Measurements from ENCODE around the gene RNF38. TPM values are rescaled to one million over a fixed set of nuclear protein-coding genes. Genes with fewer than 3 reads are reported as not detected.
"Not testable (repeated sequence)": the region's sequence is repeated elsewhere in the genome, so short reads cannot be mapped to it uniquely, and the experiment has no call there.

RNF38 gene
- 15.0 TPM for polyA plus RNA-seq (2013, experiment 1 of 2)
- 14.1 TPM for polyA plus RNA-seq (2013, experiment 2 of 2)

GRCh38 chr9:36399980-36400331 is at the start of gene RNF38:
RNF38 (minus strand) TSS chr9:36400269; CDS start chr9:36400108, 161 bp downstream.
- H3K4me1 ChIP-seq (ENCODE audit: control insufficient read depth, insufficient read depth, low read depth, low read length), result peaks cover 2% of the 10 kb centered on the region
- peak within 1 kb of the TSS; percentile 94 for H3K27ac ChIP-seq (ENCODE audit: low read length, poor library complexity, severe bottlenecking)
- peak within 1 kb of the TSS; percentile 90 for H3K9ac ChIP-seq (ENCODE audit: low read length)
- H3K9me3 ChIP-seq (ENCODE audit: control insufficient read depth, low read length), result no peaks in the 10 kb centered on the region
- peak within 1 kb of the TSS; percentile 98 for H4K8ac ChIP-seq (ENCODE audit: low read length)
- no peak for DNase-seq
- peak within 1 kb of the TSS; percentile 68 for H2BK15ac ChIP-seq (ENCODE audit: low read depth, poor library complexity, severe bottlenecking)
- WGBS, result 0% methylated on average over 12 of the region's 12 CpGs
- peak within 1 kb of the TSS; percentile 84 to 85 for H3K4ac ChIP-seq (ENCODE audit: low read depth in 1 of 2, low read length in 2 of 2)
- peak within 1 kb of the TSS in 1 of 2 experiments; percentile 56 for H3K23ac ChIP-seq (ENCODE audit: low read length in 2 of 2)
- peak within 1 kb of the TSS; percentile 90 for H2BK5ac ChIP-seq (ENCODE audit: low read depth, low read length, poor library complexity, severe bottlenecking)
- peaks cover 3 to 4% of the 10 kb centered on the region in 2 experiments for H3K36me3 ChIP-seq (ENCODE audit: control insufficient read depth in 1 of 2, insufficient read depth in 2 of 2, low read depth in 1 of 2, low read length in 2 of 2)
- H3K4me2 ChIP-seq (ENCODE audit: low read length, poor library complexity, severe bottlenecking), result peak within 1 kb of the TSS; percentile 92
- H3K18ac ChIP-seq (ENCODE audit: low read depth in 1 of 2, low read length in 2 of 2), result peak within 1 kb of the TSS; percentile 77 to 95
- peak within 1 kb of the TSS; percentile 27 to 93 for H3K14ac ChIP-seq (ENCODE audit: low read length in 2 of 2)
- H4K91ac ChIP-seq (ENCODE audit: low read length), result peak within 1 kb of the TSS; percentile 96
- no peak within 1 kb of the TSS for H2BK12ac ChIP-seq (ENCODE audit: low read length in 2 of 2)
- peak within 1 kb of the TSS; percentile 92 to 96 for H3K4me3 ChIP-seq (ENCODE audit: insufficient read depth in 1 of 2, low read depth in 1 of 2, low read length in 2 of 2)
- H3K27me3 ChIP-seq (ENCODE audit: control insufficient read depth in 1 of 2, insufficient read depth in 1 of 2, low read length in 2 of 2), result no peaks in the 10 kb centered on the region
- no peak within 1 kb of the TSS for H2AK5ac ChIP-seq (ENCODE audit: low read length, severe bottlenecking)
- peak within 1 kb of the TSS; percentile 68 for H2BK120ac ChIP-seq (ENCODE audit: low read depth, low read length)
- peaks cover 11% of the 10 kb centered on the region for H3K79me1 ChIP-seq (replicated peaks; ENCODE audit: low read length, poor library complexity, severe bottlenecking)
- H2AFZ ChIP-seq (ENCODE audit: low read depth, low read length), result peak within 1 kb of the TSS; percentile 99

- H3K36me3 ChIP-seq (ENCODE audit: control insufficient read depth in 1 of 2, insufficient read depth in 2 of 2, low read depth in 1 of 2, low read length in 2 of 2); H3K27ac ChIP-seq (ENCODE audit: low read length, poor library complexity, severe bottlenecking); H3K9me3 ChIP-seq (ENCODE audit: control insufficient read depth, low read length); H3K27me3 ChIP-seq (ENCODE audit: control insufficient read depth in 1 of 2, insufficient read depth in 1 of 2, low read length in 2 of 2); H3K4ac ChIP-seq (ENCODE audit: low read depth in 1 of 2, low read length in 2 of 2); H3K18ac ChIP-seq (ENCODE audit: low read depth in 1 of 2, low read length in 2 of 2); H2AFZ ChIP-seq (ENCODE audit: low read depth, low read length); H2AK5ac ChIP-seq (ENCODE audit: low read length, severe bottlenecking); H3K14ac ChIP-seq (ENCODE audit: low read length in 2 of 2); H2BK12ac ChIP-seq (ENCODE audit: low read length in 2 of 2); H3K4me2 ChIP-seq (ENCODE audit: low read length, poor library complexity, severe bottlenecking); H2BK5ac ChIP-seq (ENCODE audit: low read depth, low read length, poor library complexity, severe bottlenecking); H3K4me3 ChIP-seq (ENCODE audit: insufficient read depth in 1 of 2, low read depth in 1 of 2, low read length in 2 of 2); DNase-seq; H4K8ac ChIP-seq (ENCODE audit: low read length); H3K23ac ChIP-seq (ENCODE audit: low read length in 2 of 2); H3K4me1 ChIP-seq (ENCODE audit: control insufficient read depth, insufficient read depth, low read depth, low read length); H2BK120ac ChIP-seq (ENCODE audit: low read depth, low read length); H2BK15ac ChIP-seq (ENCODE audit: low read depth, poor library complexity, severe bottlenecking); H3K9ac ChIP-seq (ENCODE audit: low read length); H4K91ac ChIP-seq (ENCODE audit: low read length): not testable (repeated sequence)
- 99% methylated on average over 9 of the region's 9 CpGs for WGBS
- peaks cover 19% of the 10 kb centered on the region for H3K79me1 ChIP-seq (replicated peaks; ENCODE audit: low read length, poor library complexity, severe bottlenecking)
Measured at GRCh38 chr9:36448555-36448954, 48.5 kb upstream of the RNF38 start.

- H3K36me3 ChIP-seq (ENCODE audit: control insufficient read depth in 1 of 2, insufficient read depth in 2 of 2, low read depth in 1 of 2, low read length in 2 of 2), result no peaks in the 10 kb centered on the region
- H2AK5ac ChIP-seq (ENCODE audit: low read length, severe bottlenecking), result no peak overlapping the region
- no peak overlapping the region for H3K9ac ChIP-seq (ENCODE audit: low read length)
- no peak overlapping the region for H2BK15ac ChIP-seq (ENCODE audit: low read depth, poor library complexity, severe bottlenecking)
- H2BK120ac ChIP-seq (ENCODE audit: low read depth, low read length), result no peak overlapping the region
- peaks cover 18% of the 10 kb centered on the region for H3K79me1 ChIP-seq (replicated peaks; ENCODE audit: low read length, poor library complexity, severe bottlenecking)
- H3K4me2 ChIP-seq (ENCODE audit: low read length, poor library complexity, severe bottlenecking), result no peak overlapping the region
- no peaks in the 10 kb centered on the region for H3K9me3 ChIP-seq (ENCODE audit: control insufficient read depth, low read length)
- H3K27ac ChIP-seq (ENCODE audit: low read length, poor library complexity, severe bottlenecking), result no peak overlapping the region
- no peak overlapping the region for H3K4ac ChIP-seq (ENCODE audit: low read depth in 1 of 2, low read length in 2 of 2)
- no peak overlapping the region for H3K4me3 ChIP-seq (ENCODE audit: insufficient read depth in 1 of 2, low read depth in 1 of 2, low read length in 2 of 2)
- no peak for DNase-seq
- H3K14ac ChIP-seq (ENCODE audit: low read length in 2 of 2), result no peak overlapping the region
- no peak overlapping the region for H2BK12ac ChIP-seq (ENCODE audit: low read length in 2 of 2)
- WGBS, result no CpG with 5 or more reads among the region's 1 CpG
- H4K8ac ChIP-seq (ENCODE audit: low read length), result no peak overlapping the region
- H2AFZ ChIP-seq (ENCODE audit: low read depth, low read length), result no peak overlapping the region
- no peak overlapping the region for H4K91ac ChIP-seq (ENCODE audit: low read length)
- H3K18ac ChIP-seq (ENCODE audit: low read depth in 1 of 2, low read length in 2 of 2), result no peak overlapping the region
- no peaks in the 10 kb centered on the region for H3K27me3 ChIP-seq (ENCODE audit: control insufficient read depth in 1 of 2, insufficient read depth in 1 of 2, low read length in 2 of 2)
- no peak overlapping the region for H2BK5ac ChIP-seq (ENCODE audit: low read depth, low read length, poor library complexity, severe bottlenecking)
- H3K4me1 ChIP-seq (ENCODE audit: control insufficient read depth, insufficient read depth, low read depth, low read length), result no peaks in the 10 kb centered on the region
- H3K23ac ChIP-seq (ENCODE audit: low read length in 2 of 2), result no peak overlapping the region
Measured at GRCh38 chr9:36448017-36448416, 47.9 kb upstream of the RNF38 start.

- H3K23ac ChIP-seq (ENCODE audit: low read length in 2 of 2); H3K27me3 ChIP-seq (ENCODE audit: control insufficient read depth in 1 of 2, insufficient read depth in 1 of 2, low read length in 2 of 2); H3K9me3 ChIP-seq (ENCODE audit: control insufficient read depth, low read length); H2AK5ac ChIP-seq (ENCODE audit: low read length, severe bottlenecking); H2BK120ac ChIP-seq (ENCODE audit: low read depth, low read length); H3K18ac ChIP-seq (ENCODE audit: low read depth in 1 of 2, low read length in 2 of 2); H2BK12ac ChIP-seq (ENCODE audit: low read length in 2 of 2); H2AFZ ChIP-seq (ENCODE audit: low read depth, low read length); H3K9ac ChIP-seq (ENCODE audit: low read length); H3K4me2 ChIP-seq (ENCODE audit: low read length, poor library complexity, severe bottlenecking); H3K36me3 ChIP-seq (ENCODE audit: control insufficient read depth in 1 of 2, insufficient read depth in 2 of 2, low read depth in 1 of 2, low read length in 2 of 2); H3K4me1 ChIP-seq (ENCODE audit: control insufficient read depth, insufficient read depth, low read depth, low read length); H3K27ac ChIP-seq (ENCODE audit: low read length, poor library complexity, severe bottlenecking); H3K4ac ChIP-seq (ENCODE audit: low read depth in 1 of 2, low read length in 2 of 2); H2BK15ac ChIP-seq (ENCODE audit: low read depth, poor library complexity, severe bottlenecking); H4K91ac ChIP-seq (ENCODE audit: low read length); H3K14ac ChIP-seq (ENCODE audit: low read length in 2 of 2); H2BK5ac ChIP-seq (ENCODE audit: low read depth, low read length, poor library complexity, severe bottlenecking); H4K8ac ChIP-seq (ENCODE audit: low read length); H3K4me3 ChIP-seq (ENCODE audit: insufficient read depth in 1 of 2, low read depth in 1 of 2, low read length in 2 of 2); DNase-seq: not testable (repeated sequence)
- H3K79me1 ChIP-seq (replicated peaks; ENCODE audit: low read length, poor library complexity, severe bottlenecking), result peaks cover 19% of the 10 kb centered on the region
- WGBS, result 97% methylated on average over 10 of the region's 10 CpGs
Measured at GRCh38 chr9:36446678-36447077, 46.6 kb upstream of the RNF38 start.

Data from mesenchymal stem cell (in vitro differentiated cells and primary cell).